Measurements from ENCODE around the gene RABL6. TPM values are rescaled to one million over a fixed set of nuclear protein-coding genes. Genes with fewer than 3 reads are reported as not detected.

Gene RABL6
- total RNA-seq, 2 experiments from 2014 or later, result 101 to 106 TPM

- POLR2A ChIA-PET, result no interaction called here
- CTCF ChIA-PET, result interaction anchor here (0.6 to 0.7 kb wide), 2 partner anchors 227 to 229 kb away, joined by 3 to 4 read pairs; no protein-coding TSS in a partner anchor
Observed at GRCh38 chr9:136840140-136840876, 32.6 kb downstream of the RABL6 start.

GRCh38 chr9:136840877-136841645, 33.3 kb downstream of the RABL6 start:
- ChIA-PET CTCF (interaction anchor here (0.6 to 3.6 kb wide), 6 partner anchors 10 to 228 kb away, joined by 3 to 21 read pairs (median 4); no protein-coding TSS in a partner anchor), POLR2A (no interaction called here)

GRCh38 chr9:136841646-136842379, 34.1 kb downstream of the RABL6 start:
- ChIA-PET CTCF (interaction anchor here (0.7 to 3.6 kb wide), 24 partner anchors 10 to 193 kb away, joined by 3 to 21 read pairs (median 4); partner anchors contain the start of genes C8G, FUT7, PAXX and RABL6), POLR2A (interaction anchor here (0.8 to 1.5 kb wide), 2 partner anchors 60 to 193 kb away, joined by 5 read pairs; no protein-coding TSS in a partner anchor)

- ChIA-PET CTCF (interaction anchor here (0.6 to 3.6 kb wide), 30 partner anchors 9 to 192 kb away, joined by 3 to 21 read pairs (median 4); partner anchors contain the start of genes C8G, FUT7, PAXX and RABL6), POLR2A (interaction anchor here (0.8 to 1.5 kb wide), 3 partner anchors 60 to 287 kb away, joined by 3 to 5 read pairs (median 5); no protein-coding TSS in a partner anchor)
Observed at GRCh38 chr9:136842380-136842948, 34.7 kb downstream of the RABL6 start, which contains the start of gene AJM1. TSS of gene AJM1 (plus strand) at chr9:136842478. CDS start at chr9:136844415, 1,937 bp downstream.

GRCh38 chr9:136843159-136843800, 35.5 kb downstream of the RABL6 start:
- POLR2A ChIA-PET, result interaction anchor here (0.9 to 1.5 kb wide), 2 partner anchors 59 to 286 kb away, joined by 3 to 5 read pairs; no protein-coding TSS in a partner anchor
- CTCF ChIA-PET, result interaction anchor here (0.7 to 4.3 kb wide), 21 partner anchors 13 to 192 kb away, joined by 3 to 21 read pairs (median 4); partner anchors contain the start of genes RABL6 and TRAF2

- ChIA-PET POLR2A (interaction anchor here (0.9 kb wide), 1 partner anchor 34 kb away, joined by 3 read pairs; no protein-coding TSS in a partner anchor), CTCF (interaction anchor here (0.7 to 4.3 kb wide), 12 partner anchors 16 to 191 kb away, joined by 3 to 21 read pairs (median 4); no protein-coding TSS in a partner anchor)
Observed at GRCh38 chr9:136843801-136844740, 36.3 kb downstream of the RABL6 start.

- POLR2A ChIA-PET, result interaction anchor here (0.9 kb wide), 1 partner anchor 35 kb away, joined by 3 read pairs; no protein-coding TSS in a partner anchor
- CTCF ChIA-PET, result interaction anchor here (1.1 to 4.3 kb wide), 4 partner anchors 16 to 150 kb away, joined by 3 to 18 read pairs (median 4); no protein-coding TSS in a partner anchor
Observed at GRCh38 chr9:136844761-136845464, 37.2 kb downstream of the RABL6 start.

GRCh38 chr9:136845465-136846260, 37.9 kb downstream of the RABL6 start:
- POLR2A ChIA-PET, result interaction anchor here (0.6 kb wide), 1 partner anchor 34 kb away, joined by 4 read pairs; no protein-coding TSS in a partner anchor
- CTCF ChIA-PET, result interaction anchor here (1.0 to 4.3 kb wide), 2 partner anchors 11 to 36 kb away, joined by 3 to 18 read pairs; no protein-coding TSS in a partner anchor

- POLR2A ChIA-PET, result interaction anchor here (1.1 to 1.7 kb wide), 2 partner anchors 10 to 14 kb away, joined by 3 to 4 read pairs; no protein-coding TSS in a partner anchor
- CTCF ChIA-PET, result interaction anchor here (1.0 to 4.3 kb wide), 3 partner anchors 10 to 55 kb away, joined by 3 to 18 read pairs (median 6); no protein-coding TSS in a partner anchor
Observed at GRCh38 chr9:136846376-136847087, 38.8 kb downstream of the RABL6 start.

- ChIA-PET POLR2A (interaction anchor here (1.1 to 1.7 kb wide), 3 partner anchors 9 to 15 kb away, joined by 3 to 6 read pairs (median 4); no protein-coding TSS in a partner anchor), CTCF (interaction anchor here (1.0 to 4.3 kb wide), 4 partner anchors 24 to 188 kb away, joined by 3 to 18 read pairs (median 5); no protein-coding TSS in a partner anchor)
Observed at GRCh38 chr9:136847088-136847825, 39.5 kb downstream of the RABL6 start.

- CTCF ChIA-PET, result interaction anchor here (0.6 to 2.4 kb wide), 8 partner anchors 24 to 212 kb away, joined by 3 to 6 read pairs (median 4); no protein-coding TSS in a partner anchor
- POLR2A ChIA-PET, result interaction anchor here (0.7 to 1.7 kb wide), 4 partner anchors 8 to 54 kb away, joined by 3 to 6 read pairs (median 4); no protein-coding TSS in a partner anchor
Observed at GRCh38 chr9:136847826-136848392, 40.2 kb downstream of the RABL6 start.

- ChIA-PET CTCF (interaction anchor here (0.6 to 2.4 kb wide), 7 partner anchors 25 to 211 kb away, joined by 3 to 6 read pairs (median 4); no protein-coding TSS in a partner anchor), POLR2A (interaction anchor here (0.7 to 1.7 kb wide), 3 partner anchors 12 to 54 kb away, joined by 3 to 6 read pairs (median 4); no protein-coding TSS in a partner anchor)
Observed at GRCh38 chr9:136848393-136849037, 40.8 kb downstream of the RABL6 start.
